Heart left ventricle (tissue), 16 donors: Measurements from ENCODE around the gene BRAP. TPM values are rescaled to one million over a fixed set of nuclear protein-coding genes. Genes with fewer than 3 reads are reported as not detected.
"Not testable (repeated sequence)": the region's sequence is repeated elsewhere in the genome, so short reads cannot be mapped to it uniquely, and the experiment has no call there.

Experiments
- ATAC-seq, 4 donors: fragments of 200-7000 bp; cut with Tn5 transposase; one replicate each; pipeline ENCODE4 v1.9.1; 2020 to 2022; ENCODE audit warnings: moderate library complexity in 4 of 4, mild to moderate bottlenecking in 3 of 4, moderate number of reproducible peaks in 1 of 4
- DNase-seq, 5 donors: peaks; one replicate each; pipeline ENCODE4 v3.0.0-alpha.2; 2020
- H3K27ac ChIP-seq, 12 donors: fragments of 200-600 bp; sonication (generic) in 4 of 12; one replicate each; pipeline versions ENCODE4 v1.5.0 to v1.8.0; 2016 to 2022; ENCODE audit warnings: mild to moderate bottlenecking in 2 of 12
- H3K27me3 ChIP-seq, 9 donors: fragments of 200-600 bp; sonication (generic) in 2 of 9; one replicate each; pipeline versions ENCODE4 v1.5.1 to v1.8.0; 2016 to 2022; ENCODE audit warnings: mild to moderate bottlenecking in 3 of 9
- H3K36me3 ChIP-seq, 9 donors: fragments of 200-600 bp; sonication (generic) in 2 of 9; one replicate each; pipeline versions ENCODE4 v1.5.0 to v1.8.0; 2018 to 2022; ENCODE audit warnings: mild to moderate bottlenecking in 2 of 9
- H3K4me1 ChIP-seq, 12 donors: fragments of 200-600 bp; sonication (generic) in 4 of 12; one replicate each; pipeline versions ENCODE4 v1.5.0 to v1.8.0; 2016 to 2022; ENCODE audit warnings: mild to moderate bottlenecking in 3 of 12
- H3K4me3 ChIP-seq, 12 donors: fragments of 200-600 bp; sonication (generic) in 4 of 12; one replicate each; pipeline versions ENCODE4 v1.5.0 to v1.8.0; 2017 to 2022; ENCODE audit warnings: mild to moderate bottlenecking in 9 of 12, moderate library complexity in 4 of 12
- H3K9me3 ChIP-seq, 12 donors: fragments of 200-600 bp; sonication (generic) in 4 of 12; one replicate each; pipeline versions ENCODE4 v1.5.0 to v1.8.0; 2016 to 2022; ENCODE audit warnings: mild to moderate bottlenecking in 1 of 12
- CTCF ChIP-seq, 12 donors: fragments of 200-600 bp; sonication (generic) in 4 of 12; IDR thresholded peaks; one replicate each; pipeline versions ENCODE4 v1.5.0 to v1.8.0; 2018 to 2022; ENCODE audit warnings: antibody characterized with exemption in 12 of 12, mild to moderate bottlenecking in 5 of 12
- POLR2A ChIP-seq, 2 donors: fragments of 450-650 bp; IDR thresholded peaks; one replicate each; pipeline ENCODE4 v1.6.1; 2017; ENCODE audit warnings: antibody characterized with exemption in 2 of 2, mild to moderate bottlenecking in 2 of 2, moderate library complexity in 2 of 2
- WGBS, 4 donors: extraction: QIAGEN DNeasy Blood & Tissue Kit in 2 of 4; methylation state at CpG; one replicate each; pipeline versions ENCODE4 v1.1.5 to v1.1.7; 2013 to 2018; 5-methylcytosine and 5-hydroxymethylcytosine counted together
- intact Hi-C, 10 donors: fragments of 100-400 bp; cut with DNase I; formaldehyde crosslinking; loops; one replicate each; pipeline versions ENCODE4 v1.11.1 to v1.14.2; 2022
- polyA plus RNA-seq, 2 donors: library from polyadenylated mRNA; stranded (reverse); fragments of 200-250 nt; gene quantifications; one replicate each; pipeline ENCODE4 v1.2.3, GENCODE V29; 2013
- total RNA-seq, 9 donors: library from RNA; depleted of rRNA in 2 of 9; stranded (reverse); fragments of >200 nt in 2 of 9; fragmentation: NEBNext Ultra II Directional in 3 of 9; extraction: Animal tissue kit (Norgen Biotek cat#: 25700) in 3 of 9; gene quantifications; one replicate each; pipeline versions ENCODE4 v1.1.0 to v1.2.4, GENCODE V29; 2016 to 2023
- donor health status: ischemic (EF 13 %, LVEDD 7.1; RV severe dilation, severe dysfunction).
- donor health status: healthy with polysubstance abuse.
- donor health status: DM: no; HTN: yes; CAD: no.
- donor health status: DM: no; HTN: no; CAD: no.
- donor health status: ischemic (EF 25% LVEDD 6.9; RV normal size, moderate dysfunction).
- donor health status: ischemic (EF 25% LVEDD 5.7; RV mildly dilated, moderate dysfunction).
- donor health status: healthy.
- donor health status: DM: yes; HTN: yes; CAD: no.
- donor health status: ischemic (EF 35%, LVEDD 5.7; RV mildly dilated, moderate dysfunction).
- donor health status: nonischemic (EF 11% LVEDD 7.7; RV severe dilation, severe dysfunction).
- donor health status: DM: yes; HTN: yes; CAD: no.
- donor health status: PGD.
- donor health status: ischemic (EF 29% LVEDD 5.4; RV normal size, mild dysfunction).
- donor health status: nonischemic (EF 23%, LVEDD 6.1; RV moderate dilation, normal function).

The BRAP gene
- total and polyA plus RNA-seq, 11 donors = 6.7 to 19.7 (median 13.1) TPM

GRCh38 chr12:111664499-111664898, 21.3 kb downstream of the BRAP start:
- H3K9me3 ChIP-seq = no peaks in the 10 kb centered on the region
- H3K27me3 ChIP-seq = no peaks in the 10 kb centered on the region
- peaks cover 0 to 99% (median 97%) of the 10 kb centered on the region in 9 donors for H3K36me3 ChIP-seq
- TF ChIP-seq POLR2A (IDR thresholded peaks at IDR 0.05) = no peak
- TF ChIP-seq CTCF (IDR thresholded peaks at IDR 0.05) = no peak
- no peak for ATAC-seq
- no peaks in the 10 kb centered on the region for H3K4me1 ChIP-seq
- no peak overlapping the region for H3K4me3 ChIP-seq
- intact Hi-C loops = no loop called here
- no peak for DNase-seq
- no peak overlapping the region for H3K27ac ChIP-seq
- WGBS, 4 donors = 85 to 93% (median 89%) methylated on average over 5 of the region's 5 CpGs

- no peak overlapping the region for H3K4me3 ChIP-seq
- ATAC-seq = peak in 2 of 4 donors; percentile 24 to 32
- H3K27ac ChIP-seq = no peak overlapping the region
- WGBS, 4 donors = 51 to 63% (median 57%) methylated on average over 4 of the region's 4 CpGs
- no peaks in the 10 kb centered on the region for H3K9me3 ChIP-seq
- intact Hi-C loops = loop anchor here in 1 of 10 donors (10.0 kb wide), 1 partner anchor 111 kb away; no protein-coding TSS in a partner anchor
- H3K27me3 ChIP-seq = no peaks in the 10 kb centered on the region
- no peak for DNase-seq
- H3K4me1 ChIP-seq = no peaks in the 10 kb centered on the region
- peaks cover 3 to 100% (median 99%) of the 10 kb centered on the region in 9 donors for H3K36me3 ChIP-seq
- no peak for TF ChIP-seq CTCF (IDR thresholded peaks at IDR 0.05)
- no peak for TF ChIP-seq POLR2A (IDR thresholded peaks at IDR 0.05)
Observed at GRCh38 chr12:111656016-111656415, 29.7 kb downstream of the BRAP start.

- WGBS, 4 donors = 83 to 85% (median 84%) methylated on average over 3 of the region's 3 CpGs
- no peak for TF ChIP-seq CTCF (IDR thresholded peaks at IDR 0.05)
- TF ChIP-seq POLR2A (IDR thresholded peaks at IDR 0.05) = no peak
- Histone ChIP-seq H3K4me1 (no peaks in the 10 kb centered on the region), H3K4me3 (no peak overlapping the region), H3K27ac (no peak overlapping the region), H3K36me3 (peaks cover 3 to 100% (median 99%) of the 10 kb centered on the region in 9 donors), H3K9me3 (no peaks in the 10 kb centered on the region), H3K27me3 (no peaks in the 10 kb centered on the region)
- no peak for ATAC-seq
- intact Hi-C loops = loop anchor here in 1 of 10 donors (10.0 kb wide), 1 partner anchor 111 kb away; no protein-coding TSS in a partner anchor
- no peak for DNase-seq
Observed at GRCh38 chr12:111655356-111655755, 30.4 kb downstream of the BRAP start.

GRCh38 chr12:111653596-111653995, 32.2 kb downstream of the BRAP start:
- DNase-seq = no peak
- H3K4me3 ChIP-seq = no peak overlapping the region

GRCh38 chr12:111652530-111652929, 33.2 kb downstream of the BRAP start:
- H3K36me3 ChIP-seq = peaks cover 3 to 100% (median 99%) of the 10 kb centered on the region in 9 donors
- intact Hi-C loops = loop anchor here in 1 of 10 donors (10.0 kb wide), 1 partner anchor 108 kb away; no protein-coding TSS in a partner anchor
- H3K27me3 ChIP-seq, H3K4me3 ChIP-seq, ATAC-seq, H3K9me3 ChIP-seq, H3K27ac ChIP-seq, DNase-seq, H3K4me1 ChIP-seq: not testable (repeated sequence)
- 93 to 97% (median 95%) methylated on average over 9 of the region's 9 CpGs for WGBS, 4 donors

More at GRCh38 chr12:111653596-111653995, 32.2 kb downstream of the BRAP start:
- 93 to 94% (median 93%) methylated on average over 6 of the region's 6 CpGs for whole genome bisulfite sequencing, 4 donors
- intact Hi-C loops = loop anchor here in 1 of 10 donors (10.0 kb wide), 1 partner anchor 109 kb away; no protein-coding TSS in a partner anchor
- H3K4me1 ChIP-seq = no peaks in the 10 kb centered on the region
- ATAC-seq = no peak
- H3K36me3 ChIP-seq = peaks cover 3 to 100% (median 99%) of the 10 kb centered on the region in 9 donors
- TF ChIP-seq CTCF (IDR thresholded peaks at IDR 0.05) (no peak), POLR2A (IDR thresholded peaks at IDR 0.05) (no peak)
- no peaks in the 10 kb centered on the region for H3K9me3 ChIP-seq
- H3K27ac ChIP-seq = no peak overlapping the region
- no peaks in the 10 kb centered on the region for H3K27me3 ChIP-seq
